ENCODE results near the gene CD1C. TPM values are rescaled to one million over a fixed set of nuclear protein-coding genes. Genes with fewer than 3 reads are reported as not detected.
A peak's percentile ranks its signal among the peaks of the same experiment; 100 is the strongest.

The CD1C gene
- total RNA-seq, 2 experiments from 2014 or later: 2.6 to 28.7 TPM

DNA sequence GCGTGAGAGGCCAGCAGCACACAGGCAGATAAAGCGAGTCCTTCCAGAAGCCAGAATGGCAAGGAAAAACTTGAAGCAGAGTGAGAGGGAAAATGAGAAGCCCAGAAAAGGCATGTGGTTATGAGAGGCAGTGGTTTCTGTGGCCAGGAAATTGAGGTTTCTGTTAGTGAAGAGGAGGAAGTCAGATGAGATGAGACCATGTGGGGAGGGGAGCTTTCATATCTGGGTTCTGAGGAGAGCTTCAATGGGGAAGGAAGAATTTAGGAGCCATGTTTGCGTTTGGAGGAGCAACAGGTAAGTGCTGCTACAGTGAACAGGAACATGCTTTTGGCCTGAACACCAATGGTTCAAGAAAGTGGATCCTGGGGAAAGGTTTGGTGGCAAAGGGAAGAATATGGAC is 41.6 kb upstream of the CD1C start:
- H2AFZ ChIP-seq (ENCODE audit: low read length): no peak overlapping the region; the same call in 1 of the 2 replicates
- CTCF ChIA-PET (ENCODE audit: unreplicated experiment): interaction anchor here (2.5 kb wide), 1 partner anchor 81 kb away, joined by 15 read pairs; no protein-coding TSS in a partner anchor
- no TSS peak for BruUV-seq (replicated peaks)
- H3K9me2 ChIP-seq (ENCODE audit: insufficient read depth, low read length): no peaks in the 10 kb centered on the region
- intact Hi-C loops (cut with micrococcal nuclease; ENCODE audit: unreplicated experiment): loop anchor here (2.0 kb wide), 2 partner anchors 37 to 67 kb away; partner anchors contain the start of gene CD1D
- peaks cover 25% of the 10 kb centered on the region for H3K4me1 ChIP-seq (ENCODE audit: insufficient read depth, low read length, poor library complexity, severe bottlenecking)
- no peak overlapping the region for H3K27ac ChIP-seq (ENCODE audit: low read depth, low read length, poor library complexity, severe bottlenecking)
- POLR2A ChIA-PET: interaction anchor here (0.5 to 1.5 kb wide), 5 partner anchors 35 to 82 kb away, joined by 3 read pairs; no protein-coding TSS in a partner anchor
- TF ChIP-seq CTCF (conservative IDR thresholded peaks at IDR 0.05; ENCODE audit: low read length) (no peak), EZH2phosphoT487 (IDR thresholded peaks at IDR 0.05; ENCODE audit: borderline replicate concordance, low read depth, low read length) (no peak)
- no peaks in the 10 kb centered on the region for H3K9me3 ChIP-seq (ENCODE audit: low read length)
- peak; percentile 81 for DNase-seq (ENCODE audit: low spot score)
- peak overlapping the region; percentile 64 for H3K4me2 ChIP-seq (ENCODE audit: low read length)
- no peaks in the 10 kb centered on the region for H3K36me3 ChIP-seq (ENCODE audit: insufficient read depth, low read length)
- H3K4me3 ChIP-seq (ENCODE audit: low read depth, low read length, poor library complexity, severe bottlenecking): peak overlapping the region; percentile 16
- no peaks in the 10 kb centered on the region for H4K20me1 ChIP-seq (ENCODE audit: insufficient read depth, low read length)
- no peaks in the 10 kb centered on the region for H3K79me2 ChIP-seq (ENCODE audit: insufficient read depth, low read depth, low read length)

DNA sequence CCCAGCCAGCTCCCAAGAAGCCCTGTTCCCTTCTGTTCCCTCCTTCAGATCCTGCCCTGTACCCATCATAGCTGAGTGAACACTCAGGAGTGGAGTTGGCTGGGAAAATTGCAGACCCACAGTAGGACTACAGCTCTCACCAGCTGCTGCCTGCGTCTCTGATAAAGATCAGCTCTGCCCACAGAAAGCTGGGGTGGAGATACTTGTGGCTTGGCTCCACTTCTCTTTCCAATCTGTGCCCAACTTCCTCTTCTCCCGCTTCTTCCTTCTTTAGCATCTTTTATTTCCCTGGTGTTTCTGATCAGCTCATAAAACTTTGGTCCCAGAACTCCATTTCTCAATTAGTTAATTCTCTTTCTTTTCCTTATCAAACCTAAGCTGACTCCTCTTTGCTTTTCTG is 41.0 kb upstream of the CD1C start:
- peaks cover 25% of the 10 kb centered on the region for H3K4me1 ChIP-seq (ENCODE audit: insufficient read depth, low read length, poor library complexity, severe bottlenecking)
- H3K27ac ChIP-seq (ENCODE audit: low read depth, low read length, poor library complexity, severe bottlenecking): no peak overlapping the region
- no TSS peak for BruUV-seq (replicated peaks)
- TF ChIP-seq CTCF (conservative IDR thresholded peaks at IDR 0.05; ENCODE audit: low read length) (no peak), EZH2phosphoT487 (IDR thresholded peaks at IDR 0.05; ENCODE audit: borderline replicate concordance, low read depth, low read length) (no peak)
- ChIA-PET POLR2A (interaction anchor here (0.5 to 1.5 kb wide), 3 partner anchors 35 to 56 kb away, joined by 3 read pairs; no protein-coding TSS in a partner anchor), CTCF (ENCODE audit: unreplicated experiment) (interaction anchor here (2.5 kb wide), 1 partner anchor 81 kb away, joined by 15 read pairs; no protein-coding TSS in a partner anchor)
- no peaks in the 10 kb centered on the region for H3K36me3 ChIP-seq (ENCODE audit: insufficient read depth, low read length)
- H3K79me2 ChIP-seq (ENCODE audit: insufficient read depth, low read depth, low read length): no peaks in the 10 kb centered on the region
- no peak for DNase-seq (ENCODE audit: low spot score)
- intact Hi-C loops (cut with micrococcal nuclease; ENCODE audit: unreplicated experiment): loop anchor here (2.0 kb wide), 2 partner anchors 36 to 68 kb away; partner anchors contain the start of gene CD1D
- H4K20me1 ChIP-seq (ENCODE audit: insufficient read depth, low read length): no peaks in the 10 kb centered on the region
- H2AFZ ChIP-seq (ENCODE audit: low read length): no peak overlapping the region
- no peaks in the 10 kb centered on the region for H3K9me2 ChIP-seq (ENCODE audit: insufficient read depth, low read length)
- peak overlapping the region; percentile 64 for H3K4me2 ChIP-seq (ENCODE audit: low read length)
- H3K9me3 ChIP-seq (ENCODE audit: low read length): no peaks in the 10 kb centered on the region
- H3K4me3 ChIP-seq (ENCODE audit: low read depth, low read length, poor library complexity, severe bottlenecking): no peak overlapping the region

- no peak overlapping the region for H2AFZ ChIP-seq (ENCODE audit: low read length)
- no peak overlapping the region for H3K27ac ChIP-seq (ENCODE audit: low read depth, low read length, poor library complexity, severe bottlenecking)
- ChIA-PET POLR2A (no interaction called here), CTCF (ENCODE audit: unreplicated experiment) (no interaction called here)
- no peak for DNase-seq (ENCODE audit: low spot score)
- H3K4me1 ChIP-seq (ENCODE audit: insufficient read depth, low read length, poor library complexity, severe bottlenecking): peaks cover 31% of the 10 kb centered on the region
- no peak overlapping the region for H3K4me3 ChIP-seq (ENCODE audit: low read depth, low read length, poor library complexity, severe bottlenecking)
- H3K36me3 ChIP-seq (ENCODE audit: insufficient read depth, low read length): no peaks in the 10 kb centered on the region
- intact Hi-C loops (cut with micrococcal nuclease; ENCODE audit: unreplicated experiment): loop anchor here (2.0 kb wide), 2 partner anchors 35 to 69 kb away; partner anchors contain the start of gene CD1D
- H3K79me2 ChIP-seq (ENCODE audit: insufficient read depth, low read depth, low read length): no peaks in the 10 kb centered on the region
- no peaks in the 10 kb centered on the region for H4K20me1 ChIP-seq (ENCODE audit: insufficient read depth, low read length)
- TF ChIP-seq CTCF (conservative IDR thresholded peaks at IDR 0.05; ENCODE audit: low read length) (no peak), EZH2phosphoT487 (IDR thresholded peaks at IDR 0.05; ENCODE audit: borderline replicate concordance, low read depth, low read length) (no peak)
- no peaks in the 10 kb centered on the region for H3K9me2 ChIP-seq (ENCODE audit: insufficient read depth, low read length)
- no peaks in the 10 kb centered on the region for H3K9me3 ChIP-seq (ENCODE audit: low read length)
- H3K4me2 ChIP-seq (ENCODE audit: low read length): no peak overlapping the region
- BruUV-seq (replicated peaks): no TSS peak
Measured at GRCh38 chr1:158249646-158250045, 40.1 kb upstream of the CD1C start.
